Body of pancreas (tissue), 4 donors: Measurements from ENCODE around the gene ZNF714. TPM values are rescaled to one million over a fixed set of nuclear protein-coding genes. Genes with fewer than 3 reads are reported as not detected.
A peak's percentile ranks its signal among the peaks of the same experiment; 100 is the strongest.

ENCODE experiments used
- ATAC-seq: fragments of 150-250 bp; one replicate; pipeline ENCODE4 v1.9.1; 2016
- DNase-seq, 4 donors: peaks; one replicate each; pipeline ENCODE4 v3.0.0-alpha.2; 2019
- H3K27ac ChIP-seq, 4 donors: fragments of 200-600 bp; sonication (generic); 1 replicate in 3 of 4; 2 replicates in 1 of 4; pipeline versions ENCODE4 v1.5.1 to v1.6.1; 2016 to 2019; ENCODE audit warnings: mild to moderate bottlenecking in 1 of 4, mixed read lengths in 1 of 4, moderate library complexity in 1 of 4
- H3K27me3 ChIP-seq, 2 donors: fragments of 200-600 bp; sonication (generic); one replicate each; pipeline ENCODE4 v1.6.0; 2016; ENCODE audit warnings: mild to moderate bottlenecking in 1 of 2
- H3K36me3 ChIP-seq, 2 donors: fragments of 200-600 bp; sonication (generic); replicated peaks in 1 of 2; 2 replicates each; pipeline ENCODE4 v1.5.1; 2016; ENCODE audit warnings: low read depth in 2 of 2; ENCODE audit not compliant: insufficient read depth in 1 of 2
- H3K4me1 ChIP-seq: fragments of 200-600 bp; sonication (generic); one replicate; pipeline ENCODE4 v1.6.0; 2016
- H3K4me3 ChIP-seq, 2 donors: fragments of 200-600 bp; sonication (generic); 1 replicate in 1 of 2; 2 replicates in 1 of 2; pipeline ENCODE4 v1.5.1; 2016 to 2019
- H3K9me3 ChIP-seq, 3 donors: fragments of 200-600 bp; sonication (generic); 1 replicate in 2 of 3; 2 replicates in 1 of 3; pipeline ENCODE4 v1.5.1; 2016
- CTCF ChIP-seq, 7 experiments: fragments of 450-650 bp in 4 of 7; fragments of 200-600 bp in 3 of 7; sonication (generic) in 3 of 7; IDR thresholded peaks; one replicate each; pipeline ENCODE4 v1.5.1; 2016 to 2019; ENCODE audit warnings: antibody characterized with exemption in 7 of 7
- POLR2A ChIP-seq, 3 donors: fragments of 450-650 bp; IDR thresholded peaks; one replicate each; pipeline ENCODE4 v1.6.1; 2016; ENCODE audit warnings: antibody characterized with exemption in 3 of 3, mild to moderate bottlenecking in 2 of 3
- WGBS, 2 donors: methylation state at CpG; one replicate each; pipeline ENCODE4 v1.1.5; 2017; 5-methylcytosine and 5-hydroxymethylcytosine counted together
- intact Hi-C: fragments of 100-400 bp; cut with DNase I; formaldehyde crosslinking; loops from one replicate; pipeline ENCODE4 v1.15.1; 2023
- total RNA-seq, 2 donors: library from RNA; depleted of rRNA; stranded (reverse); fragments of >200 nt; gene quantifications; one replicate each; pipeline ENCODE4 v1.1.0, GENCODE V29; 2016

The ZNF714 gene
- total RNA-seq, 2 donors from 2014 or later: 3.1 to 16.2 TPM

GRCh38 chr19:21115430-21115829 lies 33.4 kb downstream of the ZNF714 start:
- ATAC-seq (no peak), DNase-seq (no peak)
- no peak overlapping the region for H3K27ac ChIP-seq
- no peak overlapping the region for H3K4me3 ChIP-seq
- H3K36me3 ChIP-seq: peaks cover 0 to 8% of the 10 kb centered on the region in 2 donors
- no peaks in the 10 kb centered on the region for H3K4me1 ChIP-seq
- TF ChIP-seq POLR2A (IDR thresholded peaks at IDR 0.05): no peak
- no peak for TF ChIP-seq CTCF (IDR thresholded peaks at IDR 0.05)
- no peaks in the 10 kb centered on the region for H3K9me3 ChIP-seq
- intact Hi-C loops: no loop called here
- H3K27me3 ChIP-seq: no peaks in the 10 kb centered on the region

DNA sequence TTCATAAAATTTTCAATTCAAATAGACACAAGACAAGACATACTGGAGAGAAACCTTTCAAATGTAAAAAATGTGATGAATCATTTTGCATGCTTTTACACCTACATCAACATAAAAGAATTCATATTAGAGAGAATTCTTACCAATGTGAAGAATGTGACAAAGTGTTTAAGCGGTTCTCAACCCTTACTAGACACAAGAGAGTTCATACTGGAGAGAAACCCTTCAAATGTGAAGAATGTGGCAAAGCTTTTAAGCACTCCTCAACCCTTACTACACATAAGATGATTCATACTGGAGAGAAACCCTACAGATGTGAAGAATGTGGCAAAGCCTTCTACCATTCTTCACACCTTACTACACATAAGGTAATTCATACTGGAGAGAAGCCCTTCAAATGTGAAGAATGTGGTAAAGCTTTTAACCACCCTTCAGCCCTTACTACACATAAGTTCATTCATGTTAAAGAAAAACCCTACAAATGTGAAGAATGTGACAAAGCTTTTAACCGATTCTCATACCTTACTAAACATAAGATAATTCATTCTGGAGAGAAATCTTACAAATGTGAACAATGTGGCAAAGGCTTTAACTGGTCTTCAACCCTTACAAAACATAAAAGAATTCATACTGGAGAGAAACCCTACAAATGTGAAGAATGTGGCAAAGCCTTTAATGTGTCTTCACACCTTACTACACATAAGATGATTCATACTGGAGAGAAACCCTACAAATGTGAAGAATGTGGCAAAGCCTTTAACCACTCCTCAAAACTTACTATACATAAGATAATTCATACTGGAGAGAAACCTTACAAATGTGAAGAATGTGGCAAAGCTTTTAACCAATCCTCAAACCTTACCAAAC lies 35.3 kb downstream of the ZNF714 start:
- WGBS, 2 donors: 96% methylated on average over 2 of the region's 2 CpGs
- Histone ChIP-seq H3K9me3 (no peaks in the 10 kb centered on the region), H3K4me3 (no peak overlapping the region), H3K27ac (no peak overlapping the region), H3K36me3 (peaks cover 0 to 8% of the 10 kb centered on the region in 2 donors), H3K27me3 (no peaks in the 10 kb centered on the region), H3K4me1 (no peaks in the 10 kb centered on the region)
- intact Hi-C loops: no loop called here
- no peak for TF ChIP-seq CTCF (IDR thresholded peaks at IDR 0.05)
- TF ChIP-seq POLR2A (IDR thresholded peaks at IDR 0.05): no peak
- DNase-seq (no peak), ATAC-seq (no peak)

DNA sequence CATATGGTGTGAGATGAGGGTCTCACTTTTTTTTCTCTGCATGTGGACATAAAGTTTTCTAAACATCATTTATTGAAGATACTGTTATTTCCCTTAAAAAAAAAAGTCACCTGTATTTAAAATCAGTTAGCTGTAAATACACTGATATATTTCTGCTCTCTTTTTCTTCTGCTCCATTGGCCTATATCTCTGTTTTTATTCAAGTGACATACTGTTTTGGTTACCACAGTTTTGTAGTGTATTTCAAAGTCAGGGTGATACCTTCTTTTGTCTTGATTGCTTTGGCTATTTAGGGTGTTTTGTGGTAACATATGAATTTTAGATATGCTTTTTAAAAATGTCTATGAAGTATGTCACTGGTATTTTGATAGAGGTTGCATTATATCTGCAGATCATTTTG lies 44.1 kb downstream of the ZNF714 start:
- no peaks in the 10 kb centered on the region for H3K27me3 ChIP-seq
- no peaks in the 10 kb centered on the region for H3K9me3 ChIP-seq
- TF ChIP-seq POLR2A (IDR thresholded peaks at IDR 0.05): no peak
- TF ChIP-seq CTCF (IDR thresholded peaks at IDR 0.05): no peak
- H3K4me3 ChIP-seq: no peak overlapping the region
- H3K4me1 ChIP-seq: peaks cover 37% of the 10 kb centered on the region
- H3K36me3 ChIP-seq: no peaks in the 10 kb centered on the region
- H3K27ac ChIP-seq: no peak overlapping the region
- intact Hi-C loops: no loop called here
- DNase-seq: no peak
- no peak for ATAC-seq

DNA sequence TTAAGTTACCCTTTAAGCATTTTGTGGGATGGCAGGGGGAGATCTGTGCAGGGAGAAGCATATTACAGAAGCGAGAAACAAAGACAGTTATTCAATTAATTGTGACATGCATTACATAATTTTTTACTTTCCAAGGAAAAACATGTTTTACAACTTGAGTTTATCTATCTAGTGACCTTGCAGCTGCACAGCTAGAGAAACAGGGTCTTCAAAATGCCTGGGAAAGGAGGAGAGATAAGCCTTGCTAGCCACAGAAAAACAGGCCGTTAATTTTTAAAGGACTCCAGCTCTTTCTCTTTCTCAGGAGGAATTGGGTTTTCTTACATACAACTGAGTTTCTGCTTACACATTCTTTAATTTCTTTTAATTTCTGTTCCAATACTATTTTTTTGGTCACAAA lies 45.0 kb downstream of the ZNF714 start:
- Histone ChIP-seq H3K27me3 (no peaks in the 10 kb centered on the region), H3K36me3 (no peaks in the 10 kb centered on the region), H3K4me1 (peaks cover 37% of the 10 kb centered on the region), H3K9me3 (no peaks in the 10 kb centered on the region), H3K4me3 (no peak overlapping the region), H3K27ac (peak overlapping the region in 1 of 4 donors; percentile 68)
- TF ChIP-seq CTCF (IDR thresholded peaks at IDR 0.05) (no peak), POLR2A (IDR thresholded peaks at IDR 0.05) (no peak)
- ATAC-seq (no peak), DNase-seq (no peak)
- intact Hi-C loops: no loop called here
- WGBS, 2 donors: 6 to 9% methylated on average over 2 of the region's 2 CpGs

GRCh38 chr19:21127898-21128297 lies 45.9 kb downstream of the ZNF714 start:
- intact Hi-C loops: no loop called here
- Histone ChIP-seq H3K4me1 (peaks cover 37% of the 10 kb centered on the region), H3K27me3 (no peaks in the 10 kb centered on the region), H3K4me3 (no peak overlapping the region), H3K27ac (peak overlapping the region in 3 of 4 donors; percentile 29 to 68 (median 47)), H3K36me3 (no peaks in the 10 kb centered on the region), H3K9me3 (no peaks in the 10 kb centered on the region)
- DNase-seq (no peak), ATAC-seq (no peak)
- WGBS, 2 donors: 17 to 21% methylated on average over 4 of the region's 4 CpGs
- TF ChIP-seq POLR2A (IDR thresholded peaks at IDR 0.05): no peak
- TF ChIP-seq CTCF (IDR thresholded peaks at IDR 0.05): no peak
